ENCODE data around the gene NFIB. TPM values are rescaled to one million over a fixed set of nuclear protein-coding genes. Genes with fewer than 3 reads are reported as not detected.

NFIB gene
- total RNA-seq, 1 donor from 2014 or later, result 0.30 TPM

DNA sequence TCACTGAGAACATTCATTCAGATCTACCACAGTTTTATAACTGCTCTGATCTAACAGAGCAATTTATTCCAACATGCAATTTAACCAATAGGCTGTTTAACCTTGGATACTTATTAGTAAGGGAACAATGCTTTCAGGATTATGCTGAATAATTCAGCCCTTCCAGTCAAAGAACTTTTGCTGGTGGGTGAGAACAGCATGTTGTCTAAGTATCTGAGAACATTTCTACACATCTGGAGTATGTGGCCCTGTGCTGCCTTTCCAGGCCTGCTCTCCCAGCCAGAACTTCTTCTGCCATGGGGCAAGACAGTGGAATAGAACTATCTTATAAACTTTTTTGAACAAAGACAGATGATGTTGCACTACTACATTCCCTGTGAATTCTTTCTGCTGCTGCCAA is 55.8 kb downstream of the NFIB start:
- Mint-ChIP-seq H3K4me3 (no peak overlapping the region), H3K9me3 (no peaks in the 10 kb centered on the region), H3K27me3 (ENCODE audit: insufficient read depth, low read depth) (peaks cover 3% of the 10 kb centered on the region), H3K4me1 (peaks cover 11% of the 10 kb centered on the region), H3K27ac (no peak overlapping the region), H3K36me3 (peaks cover 4% of the 10 kb centered on the region)
- no peaks in the 10 kb centered on the region for H3K36me3 ChIP-seq
- no peaks in the 10 kb centered on the region for H3F3A ChIP-seq (ENCODE audit: low read depth)
- no peaks in the 10 kb centered on the region for H3K27me3 ChIP-seq
- H3K27ac ChIP-seq, result no peak overlapping the region
- no peaks in the 10 kb centered on the region for H3K4me1 ChIP-seq
- no peak overlapping the region for H3K9ac ChIP-seq
- no peak overlapping the region for H3K4me2 ChIP-seq
- no peak for DNase-seq (ENCODE audit: low spot score)
- no peaks in the 10 kb centered on the region for H3K9me3 ChIP-seq (ENCODE audit: low read depth)
- no peak for TF ChIP-seq EZH2 (IDR thresholded peaks at IDR 0.05)
- TF ChIP-seq, protein P1, sequence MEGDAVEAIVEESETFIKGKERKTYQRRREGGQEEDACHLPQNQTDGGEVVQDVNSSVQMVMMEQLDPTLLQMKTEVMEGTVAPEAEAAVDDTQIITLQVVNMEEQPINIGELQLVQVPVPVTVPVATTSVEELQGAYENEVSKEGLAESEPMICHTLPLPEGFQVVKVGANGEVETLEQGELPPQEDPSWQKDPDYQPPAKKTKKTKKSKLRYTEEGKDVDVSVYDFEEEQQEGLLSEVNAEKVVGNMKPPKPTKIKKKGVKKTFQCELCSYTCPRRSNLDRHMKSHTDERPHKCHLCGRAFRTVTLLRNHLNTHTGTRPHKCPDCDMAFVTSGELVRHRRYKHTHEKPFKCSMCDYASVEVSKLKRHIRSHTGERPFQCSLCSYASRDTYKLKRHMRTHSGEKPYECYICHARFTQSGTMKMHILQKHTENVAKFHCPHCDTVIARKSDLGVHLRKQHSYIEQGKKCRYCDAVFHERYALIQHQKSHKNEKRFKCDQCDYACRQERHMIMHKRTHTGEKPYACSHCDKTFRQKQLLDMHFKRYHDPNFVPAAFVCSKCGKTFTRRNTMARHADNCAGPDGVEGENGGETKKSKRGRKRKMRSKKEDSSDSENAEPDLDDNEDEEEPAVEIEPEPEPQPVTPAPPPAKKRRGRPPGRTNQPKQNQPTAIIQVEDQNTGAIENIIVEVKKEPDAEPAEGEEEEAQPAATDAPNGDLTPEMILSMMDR (IDR thresholded peaks at IDR 0.05), result no peak
- no peak for TF ChIP-seq EZH2phosphoT487 (IDR thresholded peaks at IDR 0.05)
- no peak overlapping the region for H2AFZ ChIP-seq (replicated peaks)
- no peaks in the 10 kb centered on the region for H4K20me1 ChIP-seq (ENCODE audit: low read depth)
- H3K4me3 ChIP-seq, result no peak overlapping the region
- no peaks in the 10 kb centered on the region for H3K79me2 ChIP-seq (ENCODE audit: low read depth)

DNA sequence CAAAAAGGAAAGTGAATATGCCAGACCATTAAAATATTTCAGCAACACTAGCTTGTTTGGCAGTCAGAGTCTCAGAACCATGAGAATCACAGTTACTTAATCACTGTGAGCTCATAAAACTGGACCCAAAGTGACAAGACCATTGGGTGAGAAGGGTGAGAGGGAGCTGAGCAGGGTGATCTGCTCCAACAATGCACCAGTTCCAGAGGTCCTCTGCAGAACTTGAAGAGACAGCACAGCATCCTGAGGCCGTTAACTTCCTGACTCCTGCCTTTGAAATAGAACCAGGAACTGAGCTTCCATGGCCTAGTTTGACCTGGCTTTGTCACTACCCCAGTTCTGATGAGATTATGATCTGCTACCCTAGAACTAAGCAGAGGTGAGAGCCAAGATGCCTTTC is 57.4 kb downstream of the NFIB start:
- Mint-ChIP-seq H3K27me3 (ENCODE audit: insufficient read depth, low read depth) (peaks cover 3% of the 10 kb centered on the region), H3K4me3 (no peak overlapping the region), H3K27ac (no peak overlapping the region), H3K9me3 (no peaks in the 10 kb centered on the region), H3K4me1 (peaks cover 15% of the 10 kb centered on the region), H3K36me3 (peaks cover 4% of the 10 kb centered on the region)
- Histone ChIP-seq H3K27ac (no peak overlapping the region), H3K4me1 (peaks cover 2% of the 10 kb centered on the region), H3F3A (ENCODE audit: low read depth) (no peaks in the 10 kb centered on the region), H3K9ac (no peak overlapping the region), H3K9me3 (ENCODE audit: low read depth) (no peaks in the 10 kb centered on the region), H3K4me3 (no peak overlapping the region), H4K20me1 (ENCODE audit: low read depth) (no peaks in the 10 kb centered on the region), H3K4me2 (no peak overlapping the region), H2AFZ (replicated peaks) (no peak overlapping the region), H3K36me3 (no peaks in the 10 kb centered on the region), H3K79me2 (ENCODE audit: low read depth) (no peaks in the 10 kb centered on the region), H3K27me3 (no peaks in the 10 kb centered on the region)
- TF ChIP-seq EZH2phosphoT487 (IDR thresholded peaks at IDR 0.05) (no peak), EZH2 (IDR thresholded peaks at IDR 0.05) (no peak)
- TF ChIP-seq, protein P1 (IDR thresholded peaks at IDR 0.05), result no peak
- no peak for DNase-seq (ENCODE audit: low spot score)

DNA sequence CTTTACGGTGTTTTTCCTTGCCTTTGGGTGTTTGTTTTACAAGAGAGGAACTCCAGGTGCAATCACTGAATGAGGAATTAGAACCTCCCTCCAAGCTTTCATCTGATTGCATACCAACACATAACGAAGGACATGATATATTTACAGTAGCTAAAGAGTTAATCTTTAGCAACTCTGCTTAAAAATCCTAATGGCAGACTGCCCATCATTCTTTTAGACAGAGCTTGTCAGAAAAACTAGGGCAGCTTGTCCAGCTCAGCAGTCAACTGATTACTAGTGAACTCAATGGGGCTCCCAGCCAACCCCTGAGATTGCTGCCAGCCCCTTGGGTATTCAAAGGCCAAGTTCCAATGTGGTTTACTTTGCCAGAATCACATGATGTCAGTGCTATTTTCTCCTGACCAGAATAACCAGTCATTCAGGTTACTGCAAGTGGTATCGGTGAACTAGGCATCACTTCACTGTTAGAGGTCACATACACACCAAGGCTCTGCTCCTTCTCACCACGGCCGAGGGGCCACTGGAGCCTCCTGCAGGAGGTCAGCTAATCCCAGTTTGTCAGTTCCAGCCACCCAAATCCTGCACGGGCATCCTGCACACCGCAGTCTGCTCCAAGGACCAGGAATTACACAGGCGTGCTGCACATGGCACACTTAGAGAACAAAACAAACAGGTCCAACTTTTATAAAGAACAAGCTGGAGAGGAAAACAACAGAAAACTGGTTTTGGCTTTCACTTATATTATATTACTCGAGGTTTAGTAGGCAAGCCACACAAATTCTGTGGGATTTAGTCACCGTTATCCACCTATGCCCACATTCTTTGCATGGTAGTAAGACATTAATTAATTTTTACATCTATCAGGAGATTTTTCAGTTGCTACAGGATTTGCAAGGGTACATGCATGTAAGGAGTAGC is 62.5 kb downstream of the NFIB start:
- Mint-ChIP-seq H3K4me1 (peaks cover 13% of the 10 kb centered on the region), H3K4me3 (no peak overlapping the region), H3K9me3 (no peaks in the 10 kb centered on the region), H3K27me3 (ENCODE audit: insufficient read depth, low read depth) (peaks cover 2% of the 10 kb centered on the region), H3K27ac (no peak overlapping the region), H3K36me3 (peaks cover 4% of the 10 kb centered on the region)
- Histone ChIP-seq H3K4me1 (peaks cover 8% of the 10 kb centered on the region), H2AFZ (replicated peaks) (no peak overlapping the region), H3K4me2 (no peak overlapping the region), H3K36me3 (no peaks in the 10 kb centered on the region), H3K27ac (no peak overlapping the region), H3F3A (ENCODE audit: low read depth) (no peaks in the 10 kb centered on the region), H3K4me3 (no peak overlapping the region), H3K9ac (no peak overlapping the region), H3K9me3 (ENCODE audit: low read depth) (no peaks in the 10 kb centered on the region), H4K20me1 (ENCODE audit: low read depth) (no peaks in the 10 kb centered on the region), H3K79me2 (ENCODE audit: low read depth) (no peaks in the 10 kb centered on the region), H3K27me3 (no peaks in the 10 kb centered on the region)
- TF ChIP-seq EZH2 (IDR thresholded peaks at IDR 0.05), result no peak
- TF ChIP-seq, protein P1 (IDR thresholded peaks at IDR 0.05), result no peak
- TF ChIP-seq EZH2phosphoT487 (IDR thresholded peaks at IDR 0.05), result no peak
- DNase-seq (ENCODE audit: low spot score), result peak; percentile 29
